VCaP (cell line): Measurements from ENCODE around the gene CXCR1.

Experiments used
- H3K27ac ChIP-seq: fragments of 450-650 bp; 2 replicates; pipeline ENCODE4 v1.5.1; 2017
- TF ChIP-seq, protein P1 (sequence below): fragments of 450-650 bp; conservative IDR thresholded peaks from 2 replicates; pipeline ENCODE4 v1.5.1; 2017; ENCODE audit warnings: mild to moderate bottlenecking, moderate library complexity

Gene CXCR1

DNA sequence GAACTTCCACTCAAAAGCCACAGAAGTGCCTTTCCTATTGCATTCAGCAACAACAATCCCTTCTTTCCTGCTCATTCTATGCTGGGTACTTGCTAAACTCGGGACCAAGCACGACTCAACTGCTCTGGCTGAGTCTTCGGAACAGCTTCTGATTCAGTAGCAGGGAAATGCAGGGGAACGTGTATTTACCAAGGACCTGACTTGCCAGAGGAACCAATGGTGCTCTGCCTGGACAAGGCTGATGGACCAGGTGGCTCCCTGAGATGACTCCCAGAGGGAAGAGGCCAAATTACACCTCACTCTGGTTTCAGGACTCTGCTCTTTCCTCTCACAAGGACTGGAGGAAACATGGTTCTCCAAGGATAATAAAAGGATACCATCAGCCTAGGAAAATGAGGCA is 28.7 kb downstream of the CXCR1 start:
- TF ChIP-seq, protein P1, sequence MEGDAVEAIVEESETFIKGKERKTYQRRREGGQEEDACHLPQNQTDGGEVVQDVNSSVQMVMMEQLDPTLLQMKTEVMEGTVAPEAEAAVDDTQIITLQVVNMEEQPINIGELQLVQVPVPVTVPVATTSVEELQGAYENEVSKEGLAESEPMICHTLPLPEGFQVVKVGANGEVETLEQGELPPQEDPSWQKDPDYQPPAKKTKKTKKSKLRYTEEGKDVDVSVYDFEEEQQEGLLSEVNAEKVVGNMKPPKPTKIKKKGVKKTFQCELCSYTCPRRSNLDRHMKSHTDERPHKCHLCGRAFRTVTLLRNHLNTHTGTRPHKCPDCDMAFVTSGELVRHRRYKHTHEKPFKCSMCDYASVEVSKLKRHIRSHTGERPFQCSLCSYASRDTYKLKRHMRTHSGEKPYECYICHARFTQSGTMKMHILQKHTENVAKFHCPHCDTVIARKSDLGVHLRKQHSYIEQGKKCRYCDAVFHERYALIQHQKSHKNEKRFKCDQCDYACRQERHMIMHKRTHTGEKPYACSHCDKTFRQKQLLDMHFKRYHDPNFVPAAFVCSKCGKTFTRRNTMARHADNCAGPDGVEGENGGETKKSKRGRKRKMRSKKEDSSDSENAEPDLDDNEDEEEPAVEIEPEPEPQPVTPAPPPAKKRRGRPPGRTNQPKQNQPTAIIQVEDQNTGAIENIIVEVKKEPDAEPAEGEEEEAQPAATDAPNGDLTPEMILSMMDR: no peak
- no peak overlapping the region for H3K27ac ChIP-seq

DNA sequence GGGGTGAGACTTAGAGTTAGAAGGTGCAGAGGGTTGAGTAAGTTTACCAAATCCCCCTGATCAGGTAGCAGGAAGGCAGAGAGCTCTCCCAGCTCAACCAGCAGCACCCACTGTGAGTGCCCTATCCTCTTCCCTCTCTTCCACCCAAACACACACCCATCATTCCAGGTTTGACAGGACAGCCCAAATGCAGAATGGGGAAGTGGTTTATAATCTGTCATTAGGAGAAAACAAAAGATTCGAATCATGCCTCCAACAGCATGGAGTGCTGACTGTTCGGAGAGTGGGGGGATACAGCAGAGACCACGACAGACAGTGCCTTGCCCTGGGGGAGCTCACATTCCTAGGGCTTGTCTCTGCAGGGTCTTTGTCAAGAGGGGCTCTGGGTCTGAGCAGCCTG is 29.2 kb downstream of the CXCR1 start:
- TF ChIP-seq, protein P1: no peak
- H3K27ac ChIP-seq: no peak overlapping the region

DNA sequence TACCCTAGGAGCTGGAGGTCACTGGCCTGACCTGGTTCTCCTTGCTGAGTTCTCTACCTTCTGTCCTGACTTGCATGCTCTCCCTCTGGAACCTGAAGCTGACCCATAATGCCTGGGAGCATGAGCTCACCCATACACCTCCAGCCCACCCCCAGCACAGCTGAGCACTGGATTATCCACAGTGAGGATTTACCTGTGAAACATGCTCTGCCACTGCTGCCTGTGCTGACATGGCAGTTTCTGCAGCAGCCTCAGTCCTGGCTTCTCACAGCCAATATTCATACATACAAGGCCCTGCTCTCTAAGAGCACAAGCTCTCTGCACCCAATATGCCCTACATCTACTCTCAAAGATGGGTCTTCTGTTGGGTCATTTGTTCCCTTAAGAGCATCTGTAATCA is 35.9 kb downstream of the CXCR1 start:
- TF ChIP-seq, protein P1: no peak
- no peak overlapping the region for H3K27ac ChIP-seq

DNA sequence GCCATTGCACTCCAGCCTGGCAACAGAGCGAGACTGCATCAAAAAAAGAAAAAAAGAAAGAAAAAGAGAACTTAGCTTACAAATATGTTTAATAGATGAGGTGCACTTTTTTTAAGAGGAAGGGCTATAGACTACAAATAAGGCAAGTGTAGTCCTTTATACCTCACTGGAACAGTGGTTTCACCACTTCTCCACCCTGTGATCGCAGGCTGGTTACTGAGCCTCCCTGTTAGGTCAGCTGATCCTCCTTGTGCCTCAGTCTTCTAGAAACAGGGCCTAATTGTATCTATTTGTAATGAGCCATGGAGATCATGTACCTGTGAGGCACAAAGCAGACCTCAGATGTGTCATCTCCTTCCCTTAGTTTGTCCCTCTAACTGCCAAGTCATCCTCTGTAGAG is 36.4 kb downstream of the CXCR1 start:
- TF ChIP-seq, protein P1: no peak
- H3K27ac ChIP-seq: no peak overlapping the region

DNA sequence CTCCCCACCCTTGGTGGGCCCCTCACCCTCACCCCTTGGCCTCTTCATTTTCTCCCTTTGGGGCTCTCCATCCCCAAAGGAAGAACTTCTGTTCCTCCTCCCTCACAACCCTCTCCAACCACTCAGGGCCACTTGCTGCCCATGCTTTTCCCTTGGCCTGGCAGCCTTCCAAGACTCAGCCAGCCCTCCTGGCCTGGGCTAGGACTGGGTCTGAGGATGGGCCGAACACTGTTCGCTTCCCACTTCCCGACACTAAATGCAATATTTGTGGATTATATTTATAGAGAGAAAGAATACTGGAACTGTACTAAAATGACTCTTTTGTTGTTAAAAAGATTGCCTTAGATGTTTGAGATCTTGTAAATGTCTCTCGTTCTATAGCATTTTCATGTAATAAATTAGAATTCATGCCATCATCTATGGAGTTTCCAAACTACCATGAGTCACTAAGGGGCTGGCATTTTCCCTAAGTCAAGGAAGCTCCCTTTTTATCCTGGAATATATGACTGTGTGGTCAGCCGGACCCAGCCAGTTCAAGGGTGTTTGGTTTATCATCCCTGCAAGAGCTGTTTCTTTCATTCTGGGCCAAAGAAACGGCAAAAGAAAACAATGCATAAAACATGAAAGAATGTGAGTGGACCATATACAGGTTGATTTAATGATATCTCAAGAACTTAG is 37.2 kb downstream of the CXCR1 start:
- TF ChIP-seq, protein P1: no peak
- no peak overlapping the region for H3K27ac ChIP-seq

DNA sequence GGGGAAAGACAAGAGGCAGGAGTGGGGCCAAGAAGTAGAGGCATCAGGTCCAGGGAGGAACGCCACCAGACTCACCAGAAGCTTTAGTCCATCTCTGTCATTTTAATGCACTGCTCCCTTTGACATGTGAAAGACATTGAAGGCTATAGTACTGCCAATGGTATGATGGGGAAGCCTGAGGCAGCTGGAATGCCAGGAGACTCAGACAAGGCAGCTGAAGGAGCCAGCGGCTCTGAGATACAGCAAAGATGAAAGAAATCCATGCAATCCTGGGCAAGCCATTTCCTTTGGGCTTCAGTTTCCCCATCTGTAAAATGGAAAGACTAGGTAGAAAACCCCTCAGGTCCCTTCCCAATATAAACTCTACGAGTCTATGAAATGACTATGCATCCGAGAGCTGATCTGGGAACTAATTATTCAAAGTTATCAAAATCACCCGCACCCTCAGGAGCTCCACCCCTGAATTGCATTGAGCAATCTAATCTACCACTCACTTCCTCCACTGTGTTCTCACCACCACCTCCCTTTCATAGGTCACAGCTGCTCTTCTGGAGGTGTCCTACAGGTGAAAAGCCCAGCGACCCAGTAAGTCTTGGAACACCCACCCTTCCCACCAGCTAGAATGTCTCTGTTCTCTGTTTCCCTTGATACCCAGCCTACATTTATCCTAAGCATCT is 37.8 kb downstream of the CXCR1 start:
- TF ChIP-seq, protein P1: no peak
- no peak overlapping the region for H3K27ac ChIP-seq

DNA sequence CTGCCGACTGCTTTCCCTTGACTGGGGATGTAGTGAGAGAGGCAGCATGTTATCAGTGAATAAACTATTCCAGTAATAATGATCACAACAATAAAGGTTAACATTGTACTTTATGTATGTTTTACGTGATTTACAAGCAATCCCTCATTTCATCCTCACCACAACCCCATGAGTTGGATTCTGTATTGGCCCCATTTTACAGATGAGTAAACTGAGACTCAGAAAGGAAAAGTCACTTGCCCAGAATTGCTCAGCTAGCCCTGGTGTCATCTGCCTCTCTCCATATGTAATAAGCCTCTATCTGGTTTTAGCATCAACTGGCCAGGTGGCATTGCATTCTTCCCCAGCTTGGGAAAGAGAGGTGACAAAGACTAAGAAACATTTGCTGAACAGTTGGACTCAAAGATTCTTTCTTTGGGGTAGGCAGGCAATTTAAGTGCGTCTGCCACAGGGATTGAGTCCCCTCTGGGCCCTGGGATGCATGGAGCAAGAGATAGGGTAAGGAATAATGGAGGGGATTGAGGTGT is 38.8 kb downstream of the CXCR1 start:
- no peak overlapping the region for H3K27ac ChIP-seq
- TF ChIP-seq, protein P1: no peak
